Fibroblast of lung (primary cell): Measurements from ENCODE around the gene FBXW12. TPM values are rescaled to one million over a fixed set of nuclear protein-coding genes. Genes with fewer than 3 reads are reported as not detected.

Experiments
- DNase-seq, 2 donors: peaks; one replicate each; pipeline versions ENCODE4 v3.0.0 to v3.0.0-alpha.2; 2010; ENCODE audit warnings: low read depth in 2 of 2
- H2AFZ ChIP-seq: 2 replicates; pipeline ENCODE4 v1.5.1; 2012; ENCODE audit warnings: low read length, control low read depth, inconsistent platforms
- H3K27ac ChIP-seq: 2 replicates; pipeline ENCODE4 v1.5.1; 2011; ENCODE audit warnings: low read length, control low read depth; ENCODE audit not compliant: insufficient read depth
- H3K27me3 ChIP-seq: 2 replicates; pipeline ENCODE4 v1.5.1; 2011; ENCODE audit warnings: mild to moderate bottlenecking, low read length; ENCODE audit not compliant: control insufficient read depth, insufficient read depth
- H3K36me3 ChIP-seq: 2 replicates; pipeline ENCODE4 v1.5.1; 2011; ENCODE audit warnings: low read length; ENCODE audit not compliant: control insufficient read depth, insufficient read depth
- H3K4me1 ChIP-seq: 2 replicates; pipeline ENCODE4 v1.5.1; 2011; ENCODE audit warnings: low read length; ENCODE audit not compliant: control insufficient read depth, insufficient read depth; ENCODE audit errors: extremely low read depth
- H3K4me2 ChIP-seq: 2 replicates; pipeline ENCODE4 v1.5.1; 2011; ENCODE audit warnings: low read length, control low read depth; ENCODE audit not compliant: insufficient read depth; ENCODE audit errors: extremely low read depth
- H3K4me3 ChIP-seq, 4 experiments: fragments of 200-600 bp in 1 of 4; sonication (generic) in 1 of 4; replicated peaks in 1 of 4; 2 replicates each; pipeline ENCODE4 v1.5.1; 2011 to 2016; ENCODE audit warnings: low read length in 4 of 4, low read depth in 3 of 4, mild to moderate bottlenecking in 3 of 4, control low read depth in 2 of 4, inconsistent platforms in 1 of 4, mixed read lengths in 1 of 4; ENCODE audit not compliant: insufficient read depth in 1 of 4; ENCODE audit errors: control extremely low read depth in 1 of 4
- H3K79me2 ChIP-seq: 2 replicates; pipeline ENCODE4 v1.5.1; 2012; ENCODE audit warnings: mild to moderate bottlenecking, low read length, inconsistent platforms; ENCODE audit not compliant: control insufficient read depth, insufficient read depth
- H3K9ac ChIP-seq: 2 replicates; pipeline ENCODE4 v1.5.1; 2011; ENCODE audit warnings: mild to moderate bottlenecking, low read length, control low read depth; ENCODE audit not compliant: insufficient read depth
- H3K9me3 ChIP-seq: 2 replicates; pipeline ENCODE4 v1.5.1; 2012; ENCODE audit warnings: low read depth, low read length; ENCODE audit not compliant: control insufficient read depth, insufficient read depth
- H4K20me1 ChIP-seq: 2 replicates; pipeline ENCODE4 v1.5.1; 2011; ENCODE audit warnings: low read length; ENCODE audit not compliant: control insufficient read depth, insufficient read depth; ENCODE audit errors: extremely low read depth
- EZH2 ChIP-seq: IDR thresholded peaks from 2 replicates; pipeline ENCODE4 v1.5.1; 2012; ENCODE audit warnings: low read length, control low read depth, mild to moderate bottlenecking; ENCODE audit errors: missing control alignments
- polyA plus RNA-seq, 2 donors: library from polyadenylated mRNA; depleted of rRNA in 1 of 2; stranded (reverse) in 1 of 2; unstranded in 1 of 2; fragments of >200 nt; gene quantifications; 2 replicates each; pipeline ENCODE4 v1.2.1, GENCODE V29; 2011 to 2012; ENCODE audit warnings: missing spikeins in 1 of 2
- total RNA-seq: library from RNA; depleted of rRNA; stranded (reverse); fragments of >200 nt; gene quantifications from 2 replicates; pipeline ENCODE4 v1.2.1, GENCODE V29; 2014
- TF ChIP-seq, protein P1 (sequence below), 2 donors: IDR thresholded peaks in 1 of 2; conservative IDR thresholded peaks in 1 of 2; 1 replicate in 1 of 2; 2 replicates in 1 of 2; pipeline ENCODE4 v1.5.1; 2011 to 2012; ENCODE audit warnings: low read length in 2 of 2, control low read depth in 1 of 2, inconsistent platforms in 1 of 2, low read depth in 1 of 2, mild to moderate bottlenecking in 1 of 2

FBXW12 gene
- total and polyA plus RNA-seq, 2 donors (not counting 1 experiment from before 2014, with no cell fraction given) = 0.06 TPM; not detected in 1

DNA sequence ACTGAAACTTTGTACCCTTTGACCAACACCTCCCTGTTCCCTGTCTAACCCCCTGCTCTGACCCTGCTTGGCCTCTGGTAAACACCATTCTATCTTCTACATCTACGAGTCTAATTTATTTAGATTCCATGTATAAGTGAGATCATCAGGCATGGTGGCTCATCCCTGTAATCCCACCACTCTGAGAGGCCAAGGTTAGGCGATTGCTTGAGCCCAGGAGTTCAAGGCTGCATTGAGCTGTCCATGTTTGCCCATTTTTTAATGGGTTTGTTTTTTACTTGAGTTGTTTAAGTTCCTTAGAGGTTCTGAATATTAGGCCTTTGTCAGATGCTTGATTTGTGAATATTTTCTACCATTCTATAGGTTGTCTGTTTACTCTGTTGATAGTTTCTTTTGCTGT lies 16.9 kb downstream of the FBXW12 start:
- no peaks in the 10 kb centered on the region for H4K20me1 ChIP-seq
- H2AFZ ChIP-seq = no peak overlapping the region
- no peak for DNase-seq
- no peaks in the 10 kb centered on the region for H3K79me2 ChIP-seq
- H3K27me3 ChIP-seq = peaks cover 4% of the 10 kb centered on the region
- TF ChIP-seq EZH2 = no peak
- TF ChIP-seq, protein P1, sequence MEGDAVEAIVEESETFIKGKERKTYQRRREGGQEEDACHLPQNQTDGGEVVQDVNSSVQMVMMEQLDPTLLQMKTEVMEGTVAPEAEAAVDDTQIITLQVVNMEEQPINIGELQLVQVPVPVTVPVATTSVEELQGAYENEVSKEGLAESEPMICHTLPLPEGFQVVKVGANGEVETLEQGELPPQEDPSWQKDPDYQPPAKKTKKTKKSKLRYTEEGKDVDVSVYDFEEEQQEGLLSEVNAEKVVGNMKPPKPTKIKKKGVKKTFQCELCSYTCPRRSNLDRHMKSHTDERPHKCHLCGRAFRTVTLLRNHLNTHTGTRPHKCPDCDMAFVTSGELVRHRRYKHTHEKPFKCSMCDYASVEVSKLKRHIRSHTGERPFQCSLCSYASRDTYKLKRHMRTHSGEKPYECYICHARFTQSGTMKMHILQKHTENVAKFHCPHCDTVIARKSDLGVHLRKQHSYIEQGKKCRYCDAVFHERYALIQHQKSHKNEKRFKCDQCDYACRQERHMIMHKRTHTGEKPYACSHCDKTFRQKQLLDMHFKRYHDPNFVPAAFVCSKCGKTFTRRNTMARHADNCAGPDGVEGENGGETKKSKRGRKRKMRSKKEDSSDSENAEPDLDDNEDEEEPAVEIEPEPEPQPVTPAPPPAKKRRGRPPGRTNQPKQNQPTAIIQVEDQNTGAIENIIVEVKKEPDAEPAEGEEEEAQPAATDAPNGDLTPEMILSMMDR (conservative IDR thresholded peaks at IDR 0.05 in 1 of 2, IDR thresholded peaks at IDR 0.05 in 1 of 2; ENCODE audit: low read depth in 1 of 2, low read length in 2 of 2) = no peak
- no peaks in the 10 kb centered on the region for H3K4me1 ChIP-seq
- H3K4me2 ChIP-seq = no peak overlapping the region
- H3K9ac ChIP-seq = no peak overlapping the region
- H3K9me3 ChIP-seq = no peaks in the 10 kb centered on the region
- no peak overlapping the region for H3K4me3 ChIP-seq
- no peak overlapping the region for H3K27ac ChIP-seq
- H3K36me3 ChIP-seq = no peaks in the 10 kb centered on the region

DNA sequence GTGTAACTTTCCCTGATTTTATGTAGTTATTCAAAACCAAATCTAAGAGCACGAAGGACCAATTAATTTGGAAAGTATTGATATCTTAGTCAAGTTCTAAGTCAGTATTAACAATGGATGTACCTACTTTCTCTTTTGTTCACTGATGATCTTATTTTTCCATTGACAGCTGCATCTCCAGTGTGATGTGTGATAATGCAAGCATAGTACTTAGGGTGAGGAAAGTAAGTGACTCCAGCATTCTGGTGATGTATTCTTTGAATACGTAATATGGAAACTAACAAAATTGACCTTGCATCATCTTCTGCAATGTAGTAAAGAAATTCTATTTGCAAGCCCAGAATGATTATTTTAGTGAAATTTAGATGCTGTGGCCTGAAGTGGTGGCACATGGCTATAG lies 22.4 kb downstream of the FBXW12 start:
- H3K27me3 ChIP-seq = peaks cover 9% of the 10 kb centered on the region
- DNase-seq = no peak
- TF ChIP-seq, protein P1 (conservative IDR thresholded peaks at IDR 0.05 in 1 of 2, IDR thresholded peaks at IDR 0.05 in 1 of 2; ENCODE audit: low read depth in 1 of 2, low read length in 2 of 2) = no peak
- no peak for TF ChIP-seq EZH2
- H3K4me2 ChIP-seq = no peak overlapping the region
- no peak overlapping the region for H3K27ac ChIP-seq
- H3K79me2 ChIP-seq = no peaks in the 10 kb centered on the region
- no peak overlapping the region for H3K4me3 ChIP-seq
- H4K20me1 ChIP-seq = no peaks in the 10 kb centered on the region
- no peaks in the 10 kb centered on the region for H3K9me3 ChIP-seq
- no peaks in the 10 kb centered on the region for H3K4me1 ChIP-seq
- H2AFZ ChIP-seq = no peak overlapping the region
- no peak overlapping the region for H3K9ac ChIP-seq
- H3K36me3 ChIP-seq = no peaks in the 10 kb centered on the region

- Histone ChIP-seq H3K27me3 (peaks cover 9% of the 10 kb centered on the region), H3K79me2 (no peaks in the 10 kb centered on the region), H3K4me2 (no peak overlapping the region), H3K9me3 (no peaks in the 10 kb centered on the region), H3K4me1 (no peaks in the 10 kb centered on the region), H3K4me3 (no peak overlapping the region), H3K36me3 (no peaks in the 10 kb centered on the region), H4K20me1 (no peaks in the 10 kb centered on the region), H2AFZ (no peak overlapping the region), H3K9ac (no peak overlapping the region), H3K27ac (no peak overlapping the region)
- no peak for TF ChIP-seq EZH2
- TF ChIP-seq, protein P1 (conservative IDR thresholded peaks at IDR 0.05 in 1 of 2, IDR thresholded peaks at IDR 0.05 in 1 of 2; ENCODE audit: low read depth in 1 of 2, low read length in 2 of 2) = no peak
- DNase-seq = no peak
These were observed 23.7 kb downstream of the FBXW12 start for GRCh38 chr3:48395714-48396113.
